Spleen (tissue), 11 donors: ENCODE measurements around the gene CACNA2D1. TPM values are rescaled to one million over a fixed set of nuclear protein-coding genes. Genes with fewer than 3 reads are reported as not detected.
A peak's percentile ranks its signal among the peaks of the same experiment; 100 is the strongest.

Experiments used
- DNase-seq: peaks from one replicate; pipeline ENCODE4 v3.0.0-alpha.2; 2020
- H3K27ac ChIP-seq, 8 donors: fragments of 200-600 bp; sonication (generic) in 7 of 8; 1 replicate in 4 of 8; 2 replicates in 4 of 8; pipeline versions ENCODE4 v1.5.0 to v1.8.0; 2016 to 2021; ENCODE audit warnings: inconsistent platforms in 4 of 8, mild to moderate bottlenecking in 4 of 8, moderate library complexity in 1 of 8
- H3K27me3 ChIP-seq, 7 donors: fragments of 200-600 bp; sonication (generic) in 6 of 7; replicated peaks in 1 of 7; 1 replicate in 4 of 7; 2 replicates in 3 of 7; pipeline versions ENCODE4 v1.5.0 to v1.8.0; 2016 to 2021; ENCODE audit warnings: inconsistent platforms in 3 of 7, mild to moderate bottlenecking in 1 of 7
- H3K36me3 ChIP-seq, 6 donors: fragments of 200-600 bp; sonication (generic) in 5 of 6; 1 replicate in 4 of 6; 2 replicates in 2 of 6; pipeline versions ENCODE4 v1.5.0 to v1.8.0; 2016 to 2021; ENCODE audit warnings: inconsistent platforms in 2 of 6
- H3K4me1 ChIP-seq, 6 donors: fragments of 200-600 bp; sonication (generic) in 5 of 6; 1 replicate in 3 of 6; 2 replicates in 3 of 6; pipeline versions ENCODE4 v1.5.0 to v1.8.0; 2016 to 2021; ENCODE audit warnings: inconsistent platforms in 3 of 6
- H3K4me3 ChIP-seq, 8 donors: fragments of 200-600 bp; sonication (generic) in 7 of 8; 1 replicate in 4 of 8; 2 replicates in 4 of 8; pipeline versions ENCODE4 v1.5.0 to v1.8.0; 2016 to 2021; ENCODE audit warnings: inconsistent platforms in 4 of 8, mild to moderate bottlenecking in 4 of 8, moderate library complexity in 2 of 8
- H3K9me3 ChIP-seq, 8 donors: fragments of 200-600 bp; sonication (generic) in 7 of 8; 1 replicate in 4 of 8; 2 replicates in 4 of 8; pipeline versions ENCODE4 v1.5.0 to v1.8.0; 2016 to 2021; ENCODE audit warnings: inconsistent platforms in 4 of 8
- CTCF ChIP-seq, 11 experiments: fragments of 200-600 bp in 7 of 11; fragments of 450-650 bp in 4 of 11; sonication (generic) in 4 of 11; IDR thresholded peaks in 8 of 11; conservative IDR thresholded peaks in 3 of 11; 1 replicate in 7 of 11; 2 replicates in 4 of 11; pipeline versions ENCODE4 v1.4.0 to v1.8.0; 2016 to 2021; ENCODE audit warnings: antibody characterized with exemption in 11 of 11, inconsistent platforms in 4 of 11, mild to moderate bottlenecking in 1 of 11
- POLR2A ChIP-seq, 3 donors: fragments of 450-650 bp; IDR thresholded peaks; one replicate each; pipeline ENCODE4 v1.5.1; 2017; ENCODE audit warnings: antibody characterized with exemption in 3 of 3, mild to moderate bottlenecking in 1 of 3
- POLR2AphosphoS5 ChIP-seq, 3 donors: sonication (generic); formaldehyde crosslinking; IDR thresholded peaks; one replicate each; pipeline ENCODE4 v1.5.1; 2017; ENCODE audit warnings: antibody characterized with exemption in 3 of 3
- WGBS, 5 donors: extraction: QIAGEN DNeasy Blood & Tissue Kit in 3 of 5; methylation state at CpG; one replicate each; pipeline versions ENCODE4 v1.1.5 to v1.1.7; 2013 to 2018; 5-methylcytosine and 5-hydroxymethylcytosine counted together
- intact Hi-C: fragments of 100-400 bp; cut with DNase I; formaldehyde crosslinking; loops from one replicate; pipeline ENCODE4 v1.15.0; 2023; ENCODE audit warnings: low total_unique reads
- polyA plus RNA-seq, 3 donors: library from polyadenylated mRNA; stranded (reverse); fragments of 200-250 nt; gene quantifications; one replicate each; pipeline ENCODE4 v1.2.1, GENCODE V29; 2013
- total RNA-seq, 7 donors: library from RNA; depleted of rRNA in 3 of 7; stranded (reverse); fragments of >200 nt in 3 of 7; fragmentation: NEBNext Ultra II Directional in 4 of 7; extraction: Animal tissue kit (Norgen Biotek cat#: 25700) in 4 of 7; gene quantifications; one replicate each; pipeline versions ENCODE4 v1.1.0 to v1.2.1, GENCODE V29; 2016 to 2021
- donor health status: healthy with polysubstance abuse.
- donor health status: DM: no; HTN: no; CAD: no; lungs with moderate emphysema.
- donor health status: DM: no; HTN: no; CAD: no.
- donor health status: Bipolar disorder and iron deficiency.
- donor health status: healthy.
- donor health status: DM: no; HTN: no; CAD: no.
- donor health status: DM: yes; HTN: yes; CAD: no.

CACNA2D1 gene
- total and polyA plus RNA-seq, 10 donors = 1.7 to 24.0 (median 15.2) TPM

- H3K4me1 ChIP-seq = no peaks in the 10 kb centered on the region
- TF ChIP-seq POLR2A (IDR thresholded peaks at IDR 0.05) = no peak
- no peak for TF ChIP-seq CTCF (IDR thresholded peaks at IDR 0.05 in 8 of 11, conservative IDR thresholded peaks at IDR 0.05 in 3 of 11)
- TF ChIP-seq POLR2AphosphoS5 (IDR thresholded peaks at IDR 0.05) = no peak
- H3K27me3 ChIP-seq = no peaks in the 10 kb centered on the region
- intact Hi-C loops = no loop called here
- no peak for DNase-seq
- H3K27ac ChIP-seq = no peak overlapping the region
- H3K4me3 ChIP-seq = no peak overlapping the region
- 73 to 83% (median 79%) methylated on average over 3 of the region's 3 CpGs for WGBS, 5 donors
- H3K36me3 ChIP-seq = no peaks in the 10 kb centered on the region
- peaks cover 0 to 5% (median 0%) of the 10 kb centered on the region in 8 donors for H3K9me3 ChIP-seq
Observed at GRCh38 chr7:81925530-81925929, 518.0 kb downstream of the CACNA2D1 start.

GRCh38 chr7:81924494-81924893 lies 519.1 kb downstream of the CACNA2D1 start:
- intact Hi-C loops = no loop called here
- WGBS, 5 donors = 74 to 93% (median 81%) methylated on average over 2 of the region's 2 CpGs

GRCh38 chr7:81919494-81919893 lies 524.1 kb downstream of the CACNA2D1 start:
- intact Hi-C loops = no loop called here
- Histone ChIP-seq H3K27ac (no peak overlapping the region), H3K36me3 (no peaks in the 10 kb centered on the region), H3K4me3 (no peak overlapping the region), H3K27me3 (no peaks in the 10 kb centered on the region), H3K9me3 (peaks cover 1 to 44% (median 31%) of the 10 kb centered on the region in 8 donors), H3K4me1 (no peaks in the 10 kb centered on the region)
- peak; percentile 67 for DNase-seq
- no peak for TF ChIP-seq CTCF (IDR thresholded peaks at IDR 0.05 in 8 of 11, conservative IDR thresholded peaks at IDR 0.05 in 3 of 11)
- no peak for TF ChIP-seq POLR2A (IDR thresholded peaks at IDR 0.05)
- TF ChIP-seq POLR2AphosphoS5 (IDR thresholded peaks at IDR 0.05) = no peak
- WGBS, 5 donors = 89 to 96% (median 91%) methylated on average over 1 to 3 of the region's 3 CpGs

More at GRCh38 chr7:81924494-81924893, 519.1 kb downstream of the CACNA2D1 start:
- no peaks in the 10 kb centered on the region for H3K36me3 ChIP-seq
- H3K4me3 ChIP-seq = no peak overlapping the region
- no peak for DNase-seq
- H3K27me3 ChIP-seq = no peaks in the 10 kb centered on the region
- H3K27ac ChIP-seq = no peak overlapping the region
- H3K9me3 ChIP-seq = peaks cover 0 to 15% (median 5%) of the 10 kb centered on the region in 8 donors
- H3K4me1 ChIP-seq = no peaks in the 10 kb centered on the region
- TF ChIP-seq POLR2AphosphoS5 (IDR thresholded peaks at IDR 0.05) (no peak), POLR2A (IDR thresholded peaks at IDR 0.05) (no peak), CTCF (IDR thresholded peaks at IDR 0.05 in 8 of 11, conservative IDR thresholded peaks at IDR 0.05 in 3 of 11) (no peak)

- no peak for TF ChIP-seq POLR2A (IDR thresholded peaks at IDR 0.05)
- TF ChIP-seq POLR2AphosphoS5 (IDR thresholded peaks at IDR 0.05) = no peak
- no peak for TF ChIP-seq CTCF (IDR thresholded peaks at IDR 0.05 in 8 of 11, conservative IDR thresholded peaks at IDR 0.05 in 3 of 11)
- H3K9me3 ChIP-seq = peaks cover 2 to 30% (median 14%) of the 10 kb centered on the region in 8 donors
- no peaks in the 10 kb centered on the region for H3K4me1 ChIP-seq
- no peaks in the 10 kb centered on the region for H3K27me3 ChIP-seq
- DNase-seq = no peak
- no peaks in the 10 kb centered on the region for H3K36me3 ChIP-seq
- no peak overlapping the region for H3K27ac ChIP-seq
- WGBS, 5 donors = 73 to 84% (median 78%) methylated on average over 2 of the region's 2 CpGs
- intact Hi-C loops = no loop called here
- no peak overlapping the region for H3K4me3 ChIP-seq
Observed at GRCh38 chr7:81908220-81908619, 535.4 kb downstream of the CACNA2D1 start.
